Type B pancreatic cell (in vitro differentiated cells): Measurements from ENCODE around the gene TYMP. TPM values are rescaled to one million over a fixed set of nuclear protein-coding genes. Genes with fewer than 3 reads are reported as not detected.

Experiments used
- DNase-seq: peaks from one replicate; pipeline ENCODE4 v3.0.0; 2021; ENCODE audit warnings: mixed read lengths; ENCODE audit not compliant: unreplicated experiment; ENCODE audit errors: extremely low spot score
- H3K27ac Mint-ChIP-seq: 2 replicates; pipeline ENCODE4 v1.8.0; 2021; ENCODE audit warnings: mild to moderate bottlenecking, mixed read lengths
- H3K27me3 Mint-ChIP-seq: 2 replicates; pipeline ENCODE4 v1.8.0; 2021; ENCODE audit warnings: mixed read lengths
- H3K36me3 Mint-ChIP-seq: 2 replicates; pipeline ENCODE4 v1.8.0; 2021; ENCODE audit warnings: mixed read lengths
- H3K4me1 Mint-ChIP-seq: one replicate; pipeline ENCODE4 v1.8.0; 2021; ENCODE audit warnings: mixed read lengths; ENCODE audit not compliant: unreplicated experiment
- H3K4me3 Mint-ChIP-seq: 2 replicates; pipeline ENCODE4 v1.8.0; 2021; ENCODE audit warnings: mild to moderate bottlenecking, mixed read lengths
- H3K9me3 Mint-ChIP-seq: 2 replicates; pipeline ENCODE4 v1.8.0; 2021; ENCODE audit warnings: mixed read lengths
- CTCF ChIP-seq: fragments of 200-600 bp; sonication (generic); conservative IDR thresholded peaks from 2 replicates; pipeline ENCODE4 v1.5.0; 2021; ENCODE audit warnings: antibody characterized with exemption, mild to moderate bottlenecking
- total RNA-seq: library from RNA; stranded (reverse); gene quantifications from 2 replicates; pipeline ENCODE4 v1.2.1, GENCODE V29; 2021; ENCODE audit warnings: low replicate concordance

TYMP gene
- total RNA-seq, 1 donor from 2014 or later: 5.8 TPM

- no peak for TF ChIP-seq CTCF
- Mint-ChIP-seq H3K27ac (no peak overlapping the region), H3K36me3 (no peaks in the 10 kb centered on the region), H3K4me1 (no peaks in the 10 kb centered on the region), H3K9me3 (no peaks in the 10 kb centered on the region), H3K4me3 (no peak overlapping the region), H3K27me3 (peaks cover 4% of the 10 kb centered on the region)
- DNase-seq: no peak
Measured at GRCh38 chr22:50548921-50549790, 19.3 kb upstream of the TYMP start.

- H3K9me3 Mint-ChIP-seq: no peaks in the 10 kb centered on the region
- no peak for TF ChIP-seq CTCF
- H3K4me3 Mint-ChIP-seq: no peak overlapping the region
- H3K36me3 Mint-ChIP-seq: no peaks in the 10 kb centered on the region
- no peaks in the 10 kb centered on the region for H3K4me1 Mint-ChIP-seq
- peaks cover 4% of the 10 kb centered on the region for H3K27me3 Mint-ChIP-seq
- no peak overlapping the region for H3K27ac Mint-ChIP-seq
- no peak for DNase-seq
Measured at GRCh38 chr22:50548040-50548920, 18.5 kb upstream of the TYMP start.

GRCh38 chr22:50547263-50547985, 17.6 kb upstream of the TYMP start:
- H3K9me3 Mint-ChIP-seq: no peaks in the 10 kb centered on the region
- no peaks in the 10 kb centered on the region for H3K36me3 Mint-ChIP-seq

GRCh38 chr22:50546326-50547262, 16.8 kb upstream of the TYMP start:
- H3K27ac Mint-ChIP-seq: no peak overlapping the region

More at GRCh38 chr22:50547263-50547985, 17.6 kb upstream of the TYMP start:
- no peak for TF ChIP-seq CTCF
- DNase-seq: no peak
- H3K27me3 Mint-ChIP-seq: peaks cover 6% of the 10 kb centered on the region
- H3K27ac Mint-ChIP-seq: no peak overlapping the region
- H3K4me1 Mint-ChIP-seq: peaks cover 3% of the 10 kb centered on the region
- no peak overlapping the region for H3K4me3 Mint-ChIP-seq

More at GRCh38 chr22:50546326-50547262, 16.8 kb upstream of the TYMP start:
- TF ChIP-seq CTCF: no peak
- H3K4me1 Mint-ChIP-seq: peaks cover 3% of the 10 kb centered on the region
- no peaks in the 10 kb centered on the region for H3K9me3 Mint-ChIP-seq
- DNase-seq: no peak
- peaks cover 8% of the 10 kb centered on the region for H3K27me3 Mint-ChIP-seq
- H3K4me3 Mint-ChIP-seq: no peak overlapping the region
- H3K36me3 Mint-ChIP-seq: no peaks in the 10 kb centered on the region
